ENCODE data around the gene ACD. TPM values are rescaled to one million over a fixed set of nuclear protein-coding genes. Genes with fewer than 3 reads are reported as not detected.

The ACD gene
- total and polyA plus RNA-seq, 8 donors = 12.9 to 27.5 (median 23.2) TPM

- Histone ChIP-seq H3K9me3 (no peaks in the 10 kb centered on the region), H3K27me3 (no peaks in the 10 kb centered on the region), H3K27ac (peak overlapping the region in 1 of 2 donors; percentile 45), H3K36me3 (peaks cover 0 to 17% of the 10 kb centered on the region in 2 donors), H3K4me3 (no peak overlapping the region), H3K4me1 (peaks cover 27 to 52% of the 10 kb centered on the region in 2 donors)
- no peak for TF ChIP-seq CTCF (IDR thresholded peaks at IDR 0.05)
- intact Hi-C loops (cut with DNase I) = loop anchor here in 1 of 2 donors (10.0 kb wide), 2 partner anchors 148 to 248 kb away; no protein-coding TSS in a partner anchor
- DNase-seq (no peak), ATAC-seq (no peak)
Observed at GRCh38 chr16:67676939-67677338, 16.9 kb upstream of the ACD start.

GRCh38 chr16:67676516-67676915 is 16.5 kb upstream of the ACD start:
- peaks cover 0 to 17% of the 10 kb centered on the region in 2 donors for H3K36me3 ChIP-seq
- peaks cover 27 to 54% of the 10 kb centered on the region in 2 donors for H3K4me1 ChIP-seq
- no peak for DNase-seq
- no peak for TF ChIP-seq CTCF (IDR thresholded peaks at IDR 0.05)
- H3K9me3 ChIP-seq = no peaks in the 10 kb centered on the region
- peak overlapping the region in 1 of 2 donors; percentile 45 for H3K27ac ChIP-seq
- no peaks in the 10 kb centered on the region for H3K27me3 ChIP-seq
- no peak overlapping the region for H3K4me3 ChIP-seq
- ATAC-seq = no peak
- intact Hi-C loops (cut with DNase I) = loop anchor here in 1 of 2 donors (10.0 kb wide), 2 partner anchors 148 to 248 kb away; no protein-coding TSS in a partner anchor

- ATAC-seq (no peak), DNase-seq (no peak)
- Histone ChIP-seq H3K9me3 (no peaks in the 10 kb centered on the region), H3K4me3 (no peak overlapping the region), H3K4me1 (peaks cover 27 to 54% of the 10 kb centered on the region in 2 donors), H3K36me3 (peaks cover 0 to 17% of the 10 kb centered on the region in 2 donors), H3K27ac (peak overlapping the region in 1 of 2 donors; percentile 45), H3K27me3 (no peaks in the 10 kb centered on the region)
- no peak for TF ChIP-seq CTCF (IDR thresholded peaks at IDR 0.05)
- intact Hi-C loops (cut with DNase I) = loop anchor here in 1 of 2 donors (10.0 kb wide), 2 partner anchors 149 to 249 kb away; no protein-coding TSS in a partner anchor
Observed at GRCh38 chr16:67675999-67676398, 15.9 kb upstream of the ACD start.

- ATAC-seq = no peak
- intact Hi-C loops (cut with DNase I) = loop anchor here in 1 of 2 donors (10.0 kb wide), 2 partner anchors 149 to 249 kb away; no protein-coding TSS in a partner anchor
- H3K4me3 ChIP-seq = no peak overlapping the region
- no peak overlapping the region for H3K27ac ChIP-seq
- H3K9me3 ChIP-seq = no peaks in the 10 kb centered on the region
- no peak for TF ChIP-seq CTCF (IDR thresholded peaks at IDR 0.05)
- no peaks in the 10 kb centered on the region for H3K27me3 ChIP-seq
- H3K4me1 ChIP-seq = peaks cover 27 to 54% of the 10 kb centered on the region in 2 donors
- peaks cover 0 to 17% of the 10 kb centered on the region in 2 donors for H3K36me3 ChIP-seq
- DNase-seq = peak in 1 of 4 donors; percentile 77
Observed at GRCh38 chr16:67675579-67675935, 15.5 kb upstream of the ACD start.

- Histone ChIP-seq H3K27me3 (no peaks in the 10 kb centered on the region), H3K4me3 (no peak overlapping the region), H3K9me3 (no peaks in the 10 kb centered on the region), H3K36me3 (peaks cover 0 to 17% of the 10 kb centered on the region in 2 donors), H3K27ac (peak overlapping the region in 1 of 2 donors; percentile 77), H3K4me1 (peaks cover 27 to 54% of the 10 kb centered on the region in 2 donors)
- ATAC-seq = no peak
- no peak for TF ChIP-seq CTCF (IDR thresholded peaks at IDR 0.05)
- intact Hi-C loops (cut with DNase I) = loop anchor here in 1 of 2 donors (10.0 kb wide), 2 partner anchors 150 to 250 kb away; no protein-coding TSS in a partner anchor
- DNase-seq = peak in 1 of 4 donors; percentile 68
Observed at GRCh38 chr16:67674851-67675578, 15.0 kb upstream of the ACD start.

All from left lung (tissue), 10 donors.